COLO668 (cell line): ENCODE measurements around the gene ADAMTS8.

Source experiments
- DNase-seq: peaks from one replicate; lab custom pipeline; 2025; ENCODE audit not compliant: unreplicated experiment; lab: John Stamatoyannopoulos, UW

ADAMTS8 gene

DNA sequence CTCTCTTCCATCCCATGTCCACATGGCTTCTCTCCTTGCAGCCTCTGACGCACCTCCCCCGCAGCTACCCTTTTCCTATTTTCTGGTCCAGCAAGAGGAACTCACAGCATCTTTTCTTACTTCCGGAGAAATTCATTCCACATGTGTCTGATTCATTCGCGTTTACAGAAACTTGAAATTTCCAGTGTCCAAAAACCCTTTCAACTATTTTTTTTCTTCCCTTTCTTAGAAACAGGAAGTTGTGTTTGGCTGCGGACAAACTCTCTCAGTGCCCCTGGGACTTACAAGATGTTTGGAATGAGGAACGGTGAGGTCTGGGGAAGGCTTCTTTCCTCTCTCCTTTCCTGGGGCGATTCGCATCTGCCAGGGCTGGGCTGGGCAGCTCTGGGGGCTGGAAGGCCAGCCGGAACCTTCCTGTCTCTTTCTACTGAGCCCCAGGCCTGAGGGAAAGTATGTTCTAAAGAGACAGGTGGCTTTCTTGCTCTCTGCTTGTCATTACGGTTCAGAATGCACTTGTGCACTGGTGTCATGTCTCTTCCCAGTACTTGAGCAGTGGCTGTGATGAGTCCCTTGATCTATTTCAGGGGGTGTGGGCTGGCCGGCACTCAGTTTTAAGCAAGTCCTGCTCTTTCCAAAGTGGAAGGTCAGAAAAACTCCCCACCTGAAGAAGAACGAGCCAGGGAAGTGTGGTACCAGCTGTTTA is 27.5 kb downstream of the ADAMTS8 start:
- DNase-seq: no peak

DNA sequence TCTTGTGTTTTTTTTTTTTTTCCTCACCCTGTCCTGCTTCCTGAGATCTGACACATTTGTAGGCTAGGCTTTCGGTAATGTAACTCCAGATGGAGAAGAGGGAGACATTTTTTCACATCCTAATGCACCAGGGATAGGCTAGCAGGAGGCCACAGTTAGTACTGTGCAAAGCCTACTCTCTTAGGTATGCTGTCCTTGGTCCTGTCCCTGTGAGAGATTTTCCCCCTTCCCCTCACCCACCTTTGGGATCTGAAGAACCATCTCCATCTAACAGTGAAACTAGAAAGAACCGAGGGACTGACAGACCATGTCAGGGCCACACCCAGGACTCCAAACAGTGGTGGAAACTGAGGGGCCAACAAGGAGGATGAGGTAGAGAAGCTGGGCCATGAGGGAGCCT is 29.2 kb downstream of the ADAMTS8 start:
- DNase-seq: no peak

DNA sequence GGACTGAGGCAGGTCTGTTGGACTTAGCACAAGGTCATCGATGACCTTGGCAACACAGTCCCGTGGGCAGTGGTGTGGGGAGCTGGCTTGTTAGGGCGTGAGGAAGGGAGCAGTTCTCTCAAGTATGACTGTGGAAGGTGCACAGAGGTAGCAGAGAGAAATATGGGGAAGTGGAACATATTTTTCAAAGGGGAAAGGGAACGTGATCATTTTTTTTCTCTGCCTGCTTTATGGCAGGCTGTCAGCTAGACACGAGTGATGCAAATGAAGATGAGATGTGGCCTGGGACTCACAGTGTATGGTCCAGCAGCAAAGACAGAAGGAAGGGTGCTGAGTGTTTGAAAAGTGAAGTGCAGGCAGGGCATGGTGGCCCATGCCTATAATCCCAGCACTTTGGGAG is 30.6 kb downstream of the ADAMTS8 start:
- no peak for DNase-seq

DNA sequence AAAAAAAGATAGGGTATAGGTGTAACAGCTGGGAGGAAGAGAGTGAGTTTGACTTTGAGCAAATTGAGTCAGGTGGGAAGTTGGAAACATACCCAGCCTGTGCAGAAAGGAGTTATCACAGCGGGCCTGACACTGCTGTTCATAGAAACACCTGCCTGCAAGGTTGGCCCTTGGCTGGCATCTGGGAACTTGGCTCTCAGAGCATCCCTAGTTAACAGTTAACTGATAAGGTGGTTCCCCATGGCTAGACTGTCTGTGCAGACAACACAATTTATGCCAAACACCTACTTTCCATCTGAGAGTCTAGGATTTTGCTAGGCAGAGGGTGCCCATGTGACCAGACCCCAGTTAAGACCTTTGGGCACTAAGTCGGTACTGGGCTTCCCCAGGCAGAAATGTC is 31.4 kb downstream of the ADAMTS8 start:
- no peak for DNase-seq

DNA sequence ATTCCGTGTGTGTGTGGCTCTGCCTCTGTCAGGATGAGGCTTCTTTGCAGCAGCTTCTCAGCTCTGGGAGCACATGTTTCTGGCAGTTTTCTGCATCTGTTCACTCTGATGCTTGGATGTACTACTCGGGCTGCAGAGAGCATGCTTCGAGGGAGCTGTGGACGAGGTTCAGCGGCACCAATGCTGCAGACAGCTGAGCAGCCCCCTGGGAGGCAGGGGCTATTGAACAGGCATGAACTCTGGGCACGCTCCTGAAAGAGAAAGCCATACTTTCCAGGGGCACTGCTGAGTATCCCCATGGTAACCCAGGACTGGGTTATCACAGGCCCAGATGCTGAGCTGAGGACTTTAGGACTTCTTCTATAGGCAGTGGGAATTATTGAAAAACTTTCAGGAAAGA is 33.8 kb downstream of the ADAMTS8 start:
- DNase-seq: no peak

DNA sequence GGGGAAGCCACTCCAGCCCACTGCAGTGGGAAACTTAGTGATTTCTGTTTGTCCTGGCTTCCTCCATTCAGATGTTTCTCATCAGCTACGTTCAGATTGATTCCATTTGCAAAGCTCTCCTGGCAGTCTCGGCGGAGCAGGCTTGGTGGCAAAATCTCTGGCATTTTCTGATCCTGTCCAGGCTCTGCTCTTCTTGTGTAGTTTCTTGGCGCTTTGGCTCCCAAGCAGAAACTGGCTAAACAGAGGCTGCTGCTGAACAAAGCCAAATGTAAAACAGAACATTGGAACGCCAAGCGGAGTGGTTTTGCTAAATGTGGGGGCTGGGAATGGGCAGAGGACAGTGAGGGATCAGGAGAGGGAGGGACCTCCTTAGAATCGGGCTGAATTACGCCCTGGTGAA is 36.7 kb downstream of the ADAMTS8 start:
- DNase-seq: no peak

DNA sequence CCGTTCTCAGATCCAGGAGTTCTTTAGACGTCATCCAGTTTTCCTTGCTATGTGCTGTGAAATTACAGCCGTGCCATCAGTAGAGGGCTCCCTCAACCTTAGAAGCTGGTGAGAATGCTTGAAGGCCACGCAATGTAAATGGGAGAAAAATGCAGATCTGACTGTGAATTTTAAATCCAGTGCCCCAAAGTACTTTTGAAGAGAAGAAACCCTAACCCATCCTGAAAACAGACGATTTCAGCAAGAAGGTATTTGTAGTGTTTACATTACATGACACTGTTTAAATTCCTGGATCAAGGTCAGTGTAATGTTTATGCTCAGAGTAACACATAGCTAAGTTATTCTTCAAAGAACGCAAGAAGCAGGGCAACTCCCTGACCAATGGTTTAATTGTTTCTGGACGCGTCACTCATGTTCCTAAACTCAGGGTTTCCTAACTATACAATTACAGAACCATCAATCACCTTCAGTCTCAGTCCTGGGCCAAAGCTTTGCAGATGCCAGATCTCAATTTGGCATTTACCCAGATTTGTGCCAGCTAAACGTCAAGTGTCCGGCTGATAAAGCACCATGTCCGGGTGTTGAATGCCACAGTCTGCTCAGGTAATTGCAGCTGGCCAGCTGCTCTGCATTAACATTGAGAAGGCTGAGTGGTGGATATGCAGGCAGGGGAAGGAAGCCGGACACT is 38.2 kb downstream of the ADAMTS8 start:
- no peak for DNase-seq

DNA sequence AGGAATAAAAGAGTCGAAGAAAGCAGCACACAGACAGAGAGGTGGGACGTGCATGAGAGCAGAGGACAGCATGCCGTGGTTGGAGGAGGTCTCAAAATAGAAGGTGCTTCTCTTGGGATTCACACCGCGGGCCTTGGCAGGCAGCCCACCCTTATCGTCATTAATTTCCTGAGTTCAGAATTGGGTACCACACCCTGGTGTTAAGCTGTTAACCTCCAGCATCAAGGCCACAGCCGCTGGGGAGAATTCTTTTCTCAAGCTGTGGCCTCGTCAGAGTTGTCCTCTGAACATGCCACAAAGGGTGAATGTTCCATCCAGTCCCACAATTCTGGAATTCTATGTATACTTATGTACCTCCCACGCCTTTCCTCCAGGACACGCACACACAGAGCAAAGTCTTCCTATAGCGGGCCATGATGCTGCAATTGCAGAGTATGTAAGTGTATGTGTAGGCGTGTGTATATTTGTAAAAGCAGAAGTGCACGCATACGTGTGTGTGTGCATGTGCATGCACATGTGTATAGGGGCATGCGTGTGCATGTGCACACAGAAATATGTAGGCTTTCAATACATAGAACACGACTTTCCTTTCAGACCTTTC is 39.0 kb downstream of the ADAMTS8 start:
- DNase-seq: no peak

DNA sequence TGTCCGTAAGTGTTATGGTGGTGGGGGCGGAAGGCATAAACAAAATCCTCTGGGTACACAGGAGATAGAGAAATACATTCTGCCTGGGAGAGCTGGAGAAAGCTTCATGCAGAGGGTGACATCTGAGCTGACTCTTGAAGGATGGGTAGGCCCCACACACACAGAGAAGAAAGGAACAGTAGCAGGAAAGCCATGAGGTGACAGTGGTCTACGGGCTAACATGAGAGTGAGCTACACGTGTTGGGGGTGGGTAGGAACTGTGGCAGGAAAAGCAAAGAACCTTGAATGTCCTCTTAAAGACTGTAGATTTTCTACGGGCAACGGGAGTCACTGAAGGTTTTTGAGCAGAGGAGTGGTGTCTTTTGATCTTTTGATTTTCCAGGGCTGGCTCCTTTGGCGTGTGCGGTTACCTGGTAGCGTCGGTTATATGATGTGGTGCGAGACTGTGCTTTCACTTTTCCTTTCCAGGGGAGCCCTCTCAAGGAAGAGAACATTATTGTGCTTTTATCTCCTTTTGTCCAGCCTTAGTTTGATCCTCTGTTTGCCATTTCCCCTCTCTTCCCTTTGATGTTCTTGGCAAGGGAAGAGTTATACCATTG is 39.7 kb downstream of the ADAMTS8 start:
- no peak for DNase-seq

DNA sequence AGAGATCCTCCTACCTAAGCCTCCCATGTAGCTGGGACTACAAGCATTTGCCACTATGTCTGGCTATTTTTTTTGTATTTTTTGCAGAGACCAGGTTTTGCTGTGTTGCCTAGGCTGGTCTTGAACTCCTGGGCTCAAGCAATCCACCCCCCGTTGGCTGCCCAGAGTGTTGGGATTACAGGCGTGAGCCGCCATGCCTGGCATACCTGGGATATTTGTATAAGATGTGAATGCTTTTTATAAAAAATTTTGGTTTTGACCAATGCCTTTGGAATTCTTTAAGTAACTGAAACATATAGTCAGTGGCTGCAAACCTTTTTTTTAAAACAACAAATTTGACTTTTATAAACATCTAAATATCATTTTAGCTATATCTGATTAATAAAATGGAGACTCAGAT is 42.4 kb downstream of the ADAMTS8 start:
- DNase-seq: no peak

DNA sequence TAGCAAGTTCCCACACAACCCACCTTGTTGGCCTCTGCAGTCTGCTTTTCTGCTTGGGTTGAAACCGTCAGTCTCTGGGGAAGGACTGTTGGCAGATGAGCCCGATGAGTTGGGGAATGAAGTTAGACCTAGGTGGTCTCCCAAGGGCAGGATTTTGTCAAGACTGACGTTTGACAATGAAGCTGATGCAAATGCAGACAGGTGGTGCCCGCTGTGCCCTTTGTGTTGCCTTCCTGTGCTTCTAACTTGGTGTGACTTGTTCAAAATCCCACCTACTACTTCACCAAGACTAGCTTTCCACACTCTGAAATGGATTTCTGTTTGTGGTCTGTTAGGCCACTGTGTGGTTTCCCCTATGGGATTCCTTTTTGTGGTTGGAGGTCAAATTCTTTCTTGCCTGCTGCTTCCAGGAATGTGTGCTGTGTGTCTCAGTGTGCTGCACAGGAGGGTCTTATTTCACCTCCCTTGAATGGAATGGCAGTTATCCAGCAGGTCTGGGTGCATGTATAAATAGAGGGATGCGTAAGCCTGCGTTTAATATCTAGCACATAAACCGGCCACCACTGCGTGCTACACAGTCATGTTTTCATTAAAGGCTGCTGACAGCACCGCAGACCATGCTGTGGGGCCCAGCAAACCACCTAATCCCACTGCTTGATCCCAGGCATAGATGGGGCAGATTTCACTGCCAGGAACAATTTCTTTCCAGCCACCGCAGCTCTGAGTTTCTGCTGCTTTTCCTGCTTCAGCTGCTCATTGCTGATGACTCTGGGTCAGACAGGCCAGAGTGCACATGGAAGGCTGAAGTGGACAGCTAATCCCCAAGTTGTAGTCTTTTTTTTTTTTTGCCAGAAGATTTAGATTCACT is 44.8 kb downstream of the ADAMTS8 start:
- DNase-seq: no peak

DNA sequence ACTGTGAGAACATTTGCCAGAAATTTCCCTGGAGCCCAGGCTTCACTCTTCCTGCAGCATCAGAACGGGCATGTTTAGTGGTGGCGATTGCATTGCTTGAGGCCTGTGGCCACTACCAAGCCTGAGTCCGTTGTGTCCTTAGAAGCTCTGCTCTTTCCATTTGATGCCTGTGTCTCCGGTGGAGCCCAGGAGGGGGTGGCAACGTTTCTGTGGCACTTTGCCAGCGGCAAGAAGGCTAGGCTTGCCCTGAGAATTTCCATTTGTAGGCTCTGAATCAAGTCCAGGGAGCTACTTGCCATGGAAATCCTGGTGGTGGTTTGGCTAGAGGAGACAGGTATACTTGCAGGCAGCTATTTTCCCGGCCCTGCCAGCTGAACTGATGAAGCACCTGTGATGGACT is 47.1 kb downstream of the ADAMTS8 start:
- no peak for DNase-seq

DNA sequence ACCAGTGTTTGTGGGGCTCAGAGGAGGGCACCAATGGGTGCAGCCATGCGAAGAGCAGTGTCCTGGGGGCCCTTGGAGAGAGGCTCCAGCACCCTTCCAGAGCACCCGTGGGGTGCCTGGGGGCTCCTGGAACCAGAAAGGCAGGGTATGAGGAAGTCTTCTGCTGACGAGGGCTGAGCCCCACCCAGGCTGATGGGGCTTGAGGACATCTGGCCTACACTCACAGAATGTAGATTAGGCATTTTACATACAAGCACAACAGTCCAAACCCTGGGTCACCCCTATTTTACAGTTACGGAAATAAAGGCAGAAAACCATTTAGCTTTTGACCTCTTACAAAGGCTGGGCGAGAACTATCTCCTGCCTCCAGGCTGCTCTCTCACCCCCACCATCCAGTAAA is 47.6 kb downstream of the ADAMTS8 start:
- no peak for DNase-seq

DNA sequence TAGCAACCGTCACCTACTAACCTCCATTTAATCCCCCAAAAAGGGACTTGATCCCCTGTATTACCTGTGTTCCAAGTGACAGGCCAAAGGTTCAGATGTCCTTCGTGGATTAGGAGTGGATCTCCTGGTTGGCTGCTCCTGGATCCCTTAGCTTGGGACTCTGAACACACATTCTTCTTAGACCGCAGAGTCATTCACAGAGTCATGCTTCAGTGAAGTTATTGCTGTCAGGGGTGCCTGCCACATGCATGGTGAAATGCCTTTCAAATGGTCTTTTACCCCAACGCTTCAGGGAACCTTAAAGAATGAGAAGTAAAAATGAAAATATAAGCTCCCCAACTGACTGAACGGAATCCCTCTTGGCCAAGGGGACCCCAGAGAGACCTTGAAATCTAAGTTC is 49.1 kb downstream of the ADAMTS8 start:
- DNase-seq: no peak

DNA sequence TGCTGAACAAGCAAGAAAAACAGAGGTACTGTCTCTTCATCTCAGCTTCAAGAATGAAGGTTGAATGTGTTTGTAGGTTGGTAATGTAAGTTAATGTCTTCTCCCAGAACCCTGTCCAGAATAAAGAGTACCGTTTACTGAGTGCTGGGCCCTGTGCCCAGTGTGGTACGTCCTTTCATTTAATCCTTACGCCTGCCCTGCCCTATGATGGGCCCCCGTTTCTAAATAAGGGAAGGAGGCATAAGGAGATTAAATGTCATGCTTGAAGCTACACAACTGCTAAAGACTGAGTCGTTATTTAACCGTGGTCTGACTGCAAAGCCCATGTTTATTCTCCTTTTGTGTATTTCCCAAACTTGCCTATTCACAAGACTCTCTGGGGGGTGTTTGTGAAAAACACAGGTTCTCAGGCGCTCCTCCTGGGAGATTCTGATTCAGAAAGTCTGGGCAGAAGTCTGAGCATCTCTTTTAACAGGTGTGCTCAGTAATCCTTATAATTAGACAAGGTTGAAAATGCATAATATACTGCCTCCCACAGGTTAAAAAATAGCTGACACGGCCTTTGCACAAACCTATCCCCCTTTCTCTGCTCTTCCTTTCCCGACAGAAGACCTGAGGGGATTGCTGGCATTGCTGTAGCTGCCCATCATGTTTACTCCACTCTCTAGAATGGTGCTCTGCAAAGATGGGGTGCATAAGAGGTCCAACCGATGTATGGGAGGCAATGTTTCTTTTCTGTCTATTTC is 57.4 kb downstream of the ADAMTS8 start:
- DNase-seq: no peak

DNA sequence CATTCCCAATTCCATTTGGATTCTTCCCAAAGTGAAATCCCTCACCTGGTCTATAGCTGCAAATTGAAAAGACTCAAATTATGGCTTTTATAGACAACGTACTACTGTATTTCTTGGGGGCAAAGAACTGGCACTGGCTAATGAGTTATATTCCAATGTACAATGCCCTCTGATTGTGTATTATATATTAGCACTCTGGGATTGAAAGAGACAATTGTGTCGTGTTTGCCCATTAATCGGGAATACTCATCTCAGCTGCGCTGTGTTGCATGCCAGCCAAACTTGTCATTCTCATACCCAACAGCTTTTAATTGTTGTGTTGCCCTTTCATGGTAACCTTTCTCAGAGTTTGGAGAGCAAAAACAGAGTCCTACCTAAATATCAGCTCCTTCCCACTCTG is 58.7 kb downstream of the ADAMTS8 start:
- no peak for DNase-seq

DNA sequence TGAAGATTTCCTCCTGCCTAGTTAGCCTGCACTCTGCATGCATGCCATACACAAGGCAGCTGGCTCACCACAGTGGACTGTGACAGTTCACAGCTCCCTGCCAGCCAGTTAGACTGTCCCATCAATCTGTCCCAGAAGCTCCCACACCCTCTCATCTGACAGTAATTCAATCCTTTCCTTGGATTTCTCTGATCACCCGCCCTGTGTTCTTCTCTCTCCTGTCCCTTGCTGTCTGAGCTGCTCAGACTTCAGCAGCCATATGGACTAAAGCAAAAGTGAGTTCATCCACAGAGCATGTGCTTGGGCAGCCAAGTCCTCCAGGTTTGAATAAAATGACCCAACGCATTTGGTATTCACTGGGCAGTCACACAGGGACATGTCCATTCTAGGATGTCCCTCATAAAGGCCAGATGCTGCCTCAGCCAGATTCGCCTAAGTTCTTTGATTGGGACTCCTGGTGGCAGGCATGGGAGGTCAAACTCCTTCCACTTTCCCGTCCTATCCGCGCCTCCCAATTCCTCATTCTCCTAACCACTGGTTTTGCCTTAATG is 59.2 kb downstream of the ADAMTS8 start:
- DNase-seq: no peak

DNA sequence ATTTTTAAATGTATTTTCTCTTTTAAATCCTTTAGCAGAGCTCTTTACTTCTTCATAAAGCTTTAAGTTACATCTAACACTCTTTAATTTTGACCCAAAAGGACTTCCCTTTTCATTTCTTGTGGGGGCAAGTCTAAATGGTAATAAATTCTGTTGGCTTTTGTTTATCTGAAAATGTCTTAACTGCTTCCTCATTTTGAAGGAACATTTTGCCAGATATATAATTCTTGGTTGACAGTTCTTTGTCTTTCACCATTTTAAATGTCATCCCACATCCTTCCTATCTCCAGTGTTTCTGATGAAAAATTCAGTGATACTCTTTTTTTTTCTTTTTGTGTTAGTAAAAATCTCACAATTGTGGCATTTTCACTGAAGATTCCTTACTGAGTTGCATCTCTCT is 69.0 kb downstream of the ADAMTS8 start:
- DNase-seq: no peak

DNA sequence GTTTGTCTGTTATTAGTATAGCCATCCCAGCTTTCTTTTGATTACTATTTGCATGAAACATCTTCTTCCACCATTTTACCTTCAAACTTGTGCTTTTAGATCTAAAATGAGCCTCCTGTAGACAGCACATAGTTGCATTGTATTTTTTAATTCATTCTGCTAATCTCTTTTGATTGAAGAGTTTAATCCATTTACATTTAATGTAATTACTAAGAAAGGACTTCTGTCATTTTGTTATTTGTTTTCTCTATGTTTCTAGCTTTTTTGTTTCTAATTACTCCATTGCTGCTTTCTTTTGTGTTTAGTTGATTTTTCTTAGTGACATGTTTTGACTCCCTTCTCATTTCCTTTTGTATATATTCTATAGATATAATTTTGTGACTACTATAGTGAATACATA is 70.0 kb downstream of the ADAMTS8 start:
- no peak for DNase-seq
